ENCODE measurements around the gene SYNJ1. TPM values are rescaled to one million over a fixed set of nuclear protein-coding genes. Genes with fewer than 3 reads are reported as not detected.

The SYNJ1 gene
- total and polyA plus RNA-seq, 10 of the 15 experiments (the other 5 are each of a cell fraction or from before 2014, with no cell fraction given) = 1.2 to 7.0 (median 3.5) TPM

- H3K36me3 ChIP-seq (ENCODE audit: control insufficient read depth in 2 of 2, insufficient read depth in 2 of 2, low read length in 1 of 2) = peaks cover 0 to 3% of the 10 kb centered on the region in 2 experiments; a peak in 1 of 4 replicates
- ChIA-PET RAD21 (ENCODE audit: unreplicated experiment) (no interaction called here), SMC1A (ENCODE audit: uncharacterized antibody, unreplicated experiment) (no interaction called here), CTCF (no interaction called here), POLR2A (no interaction called here)
- H3K4me3 ChIP-seq = no peak overlapping the region
- no TSS peak for BruUV-seq (replicated peaks)
- H3K79me2 ChIP-seq (ENCODE audit: control insufficient read depth, insufficient read depth, low read length) = no peaks in the 10 kb centered on the region
- H3K27me3 ChIP-seq (replicated peaks in 1 of 2; ENCODE audit: control insufficient read depth in 2 of 2, insufficient read depth in 2 of 2, low read length in 1 of 2) = no peaks in the 10 kb centered on the region
- DNase-seq (ENCODE audit: low read depth, low spot score) = no peak
- intact Hi-C loops (cut with micrococcal nuclease; ENCODE audit: unreplicated experiment) (no loop called here), in situ Hi-C loops (cut with MboI) (no loop called here)
- H3K9me3 ChIP-seq (replicated peaks; ENCODE audit: control insufficient read depth, insufficient read depth, low read length) = no peaks in the 10 kb centered on the region
- H3K27ac ChIP-seq (ENCODE audit: control insufficient read depth, insufficient read depth) = no peak overlapping the region
- H3K4me1 ChIP-seq (ENCODE audit: control insufficient read depth, insufficient read depth, low read length) = no peaks in the 10 kb centered on the region
- FAIRE-seq = no peak
- no peak overlapping the region for H3K4me2 ChIP-seq (ENCODE audit: control insufficient read depth, insufficient read depth)
- ATAC-seq = no peak
- 45% methylated on average over 2 of the region's 2 CpGs for WGBS (ENCODE audit: insufficient coverage, insufficient replicate concordance, low lambda C conversion rate, missing lambda C conversion rate)
- no peak overlapping the region for H2AFZ ChIP-seq (ENCODE audit: control insufficient read depth, low read depth, low read length)
- no peaks in the 10 kb centered on the region for H4K20me1 ChIP-seq (ENCODE audit: control insufficient read depth, insufficient read depth)
- no peak overlapping the region for H3K9ac ChIP-seq (ENCODE audit: control insufficient read depth, insufficient read depth, low read length)
- TF ChIP-seq ZNF687 (IDR thresholded peaks at IDR 0.05) (no peak), HDAC6 (IDR thresholded peaks at IDR 0.05; ENCODE audit: unreplicated experiment) (no peak), WRNIP1 (IDR thresholded peaks at IDR 0.05; ENCODE audit: borderline replicate concordance, low read depth, low read length) (no peak), NFIC (IDR thresholded peaks at IDR 0.05; ENCODE audit: low read depth, low read length) (no peak), GATAD2B (conservative IDR thresholded peaks at IDR 0.05; ENCODE audit: low read depth) (no peak), CTCF (IDR thresholded peaks at IDR 0.05 in 2 of 3, conservative IDR thresholded peaks at IDR 0.05 in 1 of 3; ENCODE audit: control insufficient read depth in 2 of 3, extremely low read depth in 1 of 3, insufficient read depth in 1 of 3, low read depth in 3 of 3, low read length in 3 of 3) (no peak), FOS (IDR thresholded peaks at IDR 0.05; ENCODE audit: borderline replicate concordance, extremely low read depth, insufficient read length) (no peak), ZZZ3 (IDR thresholded peaks at IDR 0.05; ENCODE audit: control insufficient read depth, insufficient read length, low read depth) (no peak), RFX5 (IDR thresholded peaks at IDR 0.05; ENCODE audit: low read depth, low read length) (no peak), ZNF622 (IDR thresholded peaks at IDR 0.05) (no peak), NR2F1 (conservative IDR thresholded peaks at IDR 0.05) (no peak), HDGF (IDR thresholded peaks at IDR 0.05) (no peak), GABPA (IDR thresholded peaks at IDR 0.05; ENCODE audit: low read depth) (no peak), EGR1 (IDR thresholded peaks at IDR 0.05; ENCODE audit: borderline replicate concordance in 1 of 2, low read depth in 2 of 2, low read length in 2 of 2) (no peak), FOXK2 (IDR thresholded peaks at IDR 0.05) (no peak), TBL1XR1 (IDR thresholded peaks at IDR 0.05; ENCODE audit: low read depth, low read length) (no peak), YBX1 (IDR thresholded peaks at IDR 0.05) (no peak)
Observed at GRCh38 chr21:32674731-32675130, 53.1 kb downstream of the SYNJ1 start.
